HG03108 (cell line): ENCODE measurements around the gene IFFO2.

ENCODE experiments used
- ATAC-seq: cut with Tn5 transposase; IDR thresholded peaks from one replicate; pipeline ENCODE4 v1.9.1; 2021; ENCODE audit warnings: moderate library complexity; ENCODE audit not compliant: unreplicated experiment

Gene IFFO2

GRCh38 chr1:18858070-18858688 is 98.3 kb downstream of the IFFO2 start:
- ATAC-seq: no peak

- ATAC-seq: no peak
These were observed 100.0 kb downstream of the IFFO2 start for GRCh38 chr1:18856435-18856834.

GRCh38 chr1:18855573-18855972 is 100.9 kb downstream of the IFFO2 start:
- no peak for ATAC-seq

- ATAC-seq: no peak
These were observed 102.0 kb downstream of the IFFO2 start for GRCh38 chr1:18854331-18855025.
